ENCODE data around the gene GNGT2.

The GNGT2 gene

DNA sequence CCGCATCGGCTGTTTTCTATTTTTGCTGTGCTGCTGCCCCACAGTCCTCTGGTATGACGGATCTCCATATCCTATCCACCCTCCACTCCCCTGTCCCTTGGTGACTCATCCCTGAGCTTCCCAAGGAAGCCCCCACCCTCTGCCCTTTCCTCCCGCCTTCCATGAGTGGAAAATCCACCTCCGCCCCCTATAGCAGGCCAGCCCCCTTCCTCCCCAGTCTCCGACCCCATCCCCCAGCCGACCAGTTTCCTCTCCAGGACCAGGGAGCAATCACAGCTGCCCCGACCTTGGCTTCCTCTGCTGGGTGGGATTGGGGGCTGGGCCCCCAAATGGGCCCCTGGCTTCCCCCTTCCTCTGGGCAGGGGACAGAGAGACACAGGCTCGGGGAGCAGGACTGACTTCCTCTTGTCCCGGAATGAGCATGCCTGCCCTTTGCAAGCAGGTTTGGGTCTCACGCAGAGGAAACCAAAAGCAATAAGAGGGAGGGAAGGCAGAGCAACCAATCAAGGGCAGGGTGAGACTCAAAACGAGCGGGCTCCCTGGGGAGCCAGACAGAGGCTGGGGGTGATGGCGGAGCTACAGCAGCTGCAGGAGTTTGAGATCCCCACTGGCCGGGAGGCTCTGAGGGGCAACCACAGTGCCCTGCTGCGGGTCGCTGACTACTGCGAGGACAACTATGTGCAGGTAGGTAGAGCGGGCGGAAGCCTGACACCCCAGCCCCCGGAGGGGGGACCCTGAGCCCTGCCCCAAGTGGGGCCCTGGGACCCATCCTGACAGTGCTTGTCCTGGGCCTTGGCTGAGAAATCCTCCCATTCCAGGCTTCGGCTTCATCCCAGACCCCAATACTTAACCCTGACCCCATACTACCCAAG lies at the start of gene GNGT2, which contains the start of gene ABI3:
GNGT2 (minus strand) TSS at position 417 of the 872 bp plus-strand sequence. CDS start 3,152 bp downstream, outside the sequence.
ABI3 (plus strand) TSS at position 550 of the 872 bp plus-strand sequence; CDS start at position 568, 18 bp downstream.
- DNase-seq (ENCODE audit: low read depth, low spot score), result peak; percentile 48

DNA sequence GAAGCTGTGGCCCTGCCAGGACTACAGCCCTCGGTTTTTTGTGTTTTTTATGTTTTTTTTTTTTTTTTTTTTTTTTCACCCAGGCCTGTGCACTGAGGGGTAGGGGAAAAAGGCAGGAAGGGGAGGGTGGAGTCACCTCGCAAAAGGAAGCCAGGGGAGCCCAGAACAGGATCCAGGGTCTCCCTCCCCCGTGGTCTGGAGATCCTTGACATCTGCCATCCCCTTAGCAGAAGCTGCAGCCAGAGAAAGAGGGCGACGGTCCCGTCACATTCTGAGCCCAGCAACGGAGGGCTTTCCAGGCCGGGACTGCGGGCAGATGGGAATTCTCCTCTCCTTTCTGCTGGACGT lies 49.3 kb upstream of the GNGT2 start:
- DNase-seq (ENCODE audit: low read depth, low spot score), result no peak

DNA sequence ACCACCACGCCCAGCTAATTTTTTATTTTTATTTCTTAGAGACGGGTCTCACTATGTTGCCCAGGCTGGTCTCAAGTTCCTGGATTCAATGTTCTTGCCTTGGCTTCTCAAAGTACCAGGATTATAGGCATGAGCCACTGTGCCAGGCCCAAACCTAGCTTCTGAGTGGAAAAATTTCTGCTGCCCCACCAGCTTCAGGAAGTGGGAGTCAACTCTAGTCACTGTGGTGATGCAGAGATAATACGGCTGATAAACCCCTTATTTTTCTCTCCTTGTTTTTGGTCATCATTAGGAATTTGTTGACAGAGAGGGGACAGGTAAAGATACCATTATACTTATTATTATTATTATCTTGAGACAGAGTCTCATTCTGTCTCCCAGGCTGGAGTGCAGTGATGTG lies 48.0 kb upstream of the GNGT2 start:
- no peak for DNase-seq (ENCODE audit: low read depth, low spot score)

DNA sequence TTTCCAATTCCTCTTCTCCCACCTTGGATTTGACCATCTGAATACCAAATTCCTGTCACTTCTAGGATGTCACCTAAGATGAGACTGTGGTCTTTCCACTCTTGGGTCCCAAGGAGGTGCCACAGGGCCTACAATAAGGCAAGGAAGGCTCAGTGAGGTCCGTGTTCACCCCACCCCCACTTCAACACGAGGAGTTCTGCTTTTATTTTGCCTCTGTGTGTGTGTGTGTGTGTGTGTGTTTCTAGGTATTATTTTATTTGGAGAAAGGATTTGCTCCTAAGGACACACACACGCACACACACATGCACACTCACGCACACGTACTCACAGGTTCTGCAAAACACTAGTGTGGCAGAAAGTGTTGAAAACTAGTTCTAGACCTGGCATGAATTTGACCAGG lies 44.8 kb upstream of the GNGT2 start:
- no peak for DNase-seq (ENCODE audit: low read depth, low spot score)

DNA sequence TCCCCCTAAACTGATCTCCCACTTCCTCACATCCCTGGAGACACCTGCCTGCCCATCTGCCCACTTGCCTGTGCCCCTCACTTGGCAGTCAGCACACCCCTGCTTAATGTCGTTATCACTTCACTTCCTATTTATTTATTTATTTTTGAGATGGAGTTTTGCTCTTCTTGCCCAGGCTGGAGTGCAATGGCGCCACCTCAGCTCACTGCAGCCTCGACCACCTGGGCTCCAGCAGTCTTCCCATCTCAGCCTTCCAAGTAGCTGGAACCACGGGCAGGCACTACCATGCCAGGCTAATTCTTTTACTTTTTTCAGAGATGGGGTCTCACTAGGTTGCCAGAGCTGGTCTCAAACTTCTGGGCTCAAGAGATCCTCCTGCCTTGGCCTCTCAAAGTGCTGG lies 43.7 kb upstream of the GNGT2 start:
- no peak for DNase-seq (ENCODE audit: low read depth, low spot score)

DNA sequence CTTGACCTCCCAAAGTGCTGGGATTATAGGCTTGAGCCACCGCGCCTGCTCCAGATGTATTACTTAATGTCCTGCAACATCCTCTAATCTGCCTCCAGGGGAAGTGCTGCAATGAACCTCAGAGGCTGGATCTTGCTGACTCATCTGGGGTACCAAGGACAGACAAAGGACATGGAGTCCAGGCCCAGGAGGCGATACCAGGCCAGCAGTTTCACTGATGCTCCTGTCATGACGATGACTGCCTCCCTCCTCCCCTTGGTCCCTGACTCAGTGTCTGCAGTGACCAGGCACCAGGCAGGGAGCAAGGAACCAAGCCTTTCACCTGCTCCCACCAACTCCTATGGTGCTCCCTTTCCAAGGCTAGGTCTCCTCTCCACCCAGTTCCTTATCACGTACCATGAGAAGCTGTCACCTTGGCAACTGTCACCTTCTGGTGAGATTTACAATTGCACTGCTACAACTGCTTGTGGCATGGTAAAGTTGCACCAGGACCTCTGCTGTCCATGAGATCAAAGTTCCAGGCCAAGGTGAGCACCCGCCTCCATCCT lies 41.8 kb upstream of the GNGT2 start:
- DNase-seq (ENCODE audit: low read depth, low spot score), result no peak

DNA sequence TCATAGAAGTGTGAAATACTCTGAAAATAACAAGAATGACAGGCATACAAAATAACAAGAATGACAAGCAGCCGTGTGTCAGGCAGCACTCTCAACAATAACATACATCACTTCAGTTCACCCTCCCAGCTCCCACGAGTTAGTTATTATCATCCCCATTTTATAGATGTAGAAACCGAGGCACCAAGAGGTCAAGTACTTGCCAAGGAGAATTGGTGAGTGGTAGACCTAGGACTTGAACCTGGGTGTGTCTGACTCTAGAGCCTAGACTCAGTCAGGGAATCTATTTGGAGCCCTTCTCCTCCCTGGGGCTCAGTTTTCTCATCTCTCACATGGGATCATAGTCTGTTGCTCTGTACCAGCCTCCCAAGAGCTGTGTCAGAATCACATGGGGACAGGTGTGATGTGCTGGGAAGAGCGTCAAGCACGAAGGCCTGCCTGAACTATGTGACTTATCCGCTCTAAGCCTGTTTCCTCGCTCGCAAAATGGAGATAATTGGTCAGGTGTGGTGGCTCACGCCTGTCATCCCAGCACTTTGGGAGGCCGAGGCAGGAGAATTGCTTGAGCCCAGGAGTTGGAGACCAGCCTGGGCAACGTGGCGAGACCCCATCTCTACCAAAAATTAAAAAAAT lies 39.6 kb upstream of the GNGT2 start:
- DNase-seq (ENCODE audit: low read depth, low spot score), result no peak

DNA sequence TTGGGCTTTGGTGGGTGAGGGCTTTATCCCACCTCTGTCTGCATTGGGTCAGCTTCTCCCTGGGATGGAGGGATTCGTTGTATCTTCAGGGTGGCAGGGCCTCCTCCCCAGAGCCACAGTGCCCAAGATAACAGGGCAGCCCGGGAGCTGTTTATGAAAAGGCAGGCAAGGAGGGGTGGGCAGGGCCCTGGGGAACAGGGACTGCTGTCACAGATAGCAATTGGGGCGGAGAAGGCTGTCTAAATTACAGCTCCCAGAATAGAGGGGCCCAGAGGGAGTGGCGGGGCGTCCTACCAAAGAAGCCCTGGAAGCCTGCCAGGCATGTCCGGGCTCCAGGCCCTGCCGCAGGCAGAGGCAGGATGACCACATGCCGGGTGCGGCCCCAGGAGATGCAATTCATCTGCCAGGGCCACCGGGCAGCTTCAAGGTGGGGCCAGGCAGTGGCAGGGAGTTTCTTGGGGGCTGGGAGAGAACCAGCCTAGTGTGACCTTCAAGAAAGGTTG lies 39.0 kb upstream of the GNGT2 start:
- no peak for DNase-seq (ENCODE audit: low read depth, low spot score)

DNA sequence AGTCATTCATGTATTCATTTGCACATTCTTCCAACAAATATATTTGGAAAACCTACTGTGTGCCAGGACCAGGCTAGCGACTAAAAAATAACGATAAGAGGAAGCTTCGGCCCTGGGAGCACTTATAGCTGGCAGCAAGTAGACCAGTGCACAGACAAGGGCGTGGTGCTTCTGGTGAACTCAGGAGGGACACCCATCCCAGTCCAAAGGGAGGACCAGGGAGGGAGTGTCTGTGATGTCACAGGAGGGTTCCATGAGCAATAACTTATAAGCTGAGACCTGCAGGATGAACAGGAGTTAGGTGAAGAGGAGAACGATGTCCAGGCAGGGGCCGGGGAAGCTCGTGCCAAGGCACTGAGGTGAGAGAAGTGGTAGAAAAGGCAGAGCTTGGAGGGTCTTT lies 37.6 kb upstream of the GNGT2 start:
- no peak for DNase-seq (ENCODE audit: low read depth, low spot score)

DNA sequence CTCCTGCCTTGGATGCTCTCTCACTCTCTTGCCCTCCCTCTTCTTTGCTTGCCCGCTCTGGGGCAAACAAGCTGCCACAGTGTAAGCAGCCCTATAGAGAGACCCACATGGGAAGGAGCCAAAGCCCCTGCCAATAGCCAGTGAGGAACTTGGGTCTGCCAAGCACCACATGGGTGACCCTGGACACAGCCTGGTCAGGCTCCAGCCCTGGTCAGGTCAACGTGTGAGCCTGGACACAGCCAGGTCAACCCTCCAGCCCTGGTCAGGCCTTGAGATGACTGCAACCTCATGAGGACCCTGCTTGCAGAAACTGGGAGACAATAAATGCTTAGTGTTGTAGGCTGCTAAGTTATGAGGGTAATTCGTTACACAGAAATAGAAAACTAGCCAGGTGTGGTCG lies 34.5 kb upstream of the GNGT2 start:
- DNase-seq (ENCODE audit: low read depth, low spot score), result no peak

DNA sequence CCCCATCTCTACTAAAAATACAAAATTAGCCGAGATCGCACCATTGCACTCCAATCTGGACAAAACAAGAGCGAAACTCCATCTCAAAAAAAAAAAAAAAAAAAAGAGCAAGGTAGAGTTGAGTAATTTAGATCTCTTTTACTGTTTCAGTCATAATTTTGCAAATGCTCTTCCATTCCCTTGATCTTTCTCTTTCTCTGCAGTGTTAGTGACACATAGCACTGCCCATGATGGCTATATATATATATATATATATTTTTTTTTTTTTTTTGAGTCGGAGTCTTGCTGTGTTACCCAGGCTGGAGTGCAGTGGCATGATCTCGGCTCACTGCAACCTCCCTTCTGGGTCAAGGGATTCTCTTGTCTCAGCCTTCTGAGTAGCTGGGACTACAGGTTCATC lies 32.4 kb upstream of the GNGT2 start:
- DNase-seq (ENCODE audit: low read depth, low spot score), result no peak

DNA sequence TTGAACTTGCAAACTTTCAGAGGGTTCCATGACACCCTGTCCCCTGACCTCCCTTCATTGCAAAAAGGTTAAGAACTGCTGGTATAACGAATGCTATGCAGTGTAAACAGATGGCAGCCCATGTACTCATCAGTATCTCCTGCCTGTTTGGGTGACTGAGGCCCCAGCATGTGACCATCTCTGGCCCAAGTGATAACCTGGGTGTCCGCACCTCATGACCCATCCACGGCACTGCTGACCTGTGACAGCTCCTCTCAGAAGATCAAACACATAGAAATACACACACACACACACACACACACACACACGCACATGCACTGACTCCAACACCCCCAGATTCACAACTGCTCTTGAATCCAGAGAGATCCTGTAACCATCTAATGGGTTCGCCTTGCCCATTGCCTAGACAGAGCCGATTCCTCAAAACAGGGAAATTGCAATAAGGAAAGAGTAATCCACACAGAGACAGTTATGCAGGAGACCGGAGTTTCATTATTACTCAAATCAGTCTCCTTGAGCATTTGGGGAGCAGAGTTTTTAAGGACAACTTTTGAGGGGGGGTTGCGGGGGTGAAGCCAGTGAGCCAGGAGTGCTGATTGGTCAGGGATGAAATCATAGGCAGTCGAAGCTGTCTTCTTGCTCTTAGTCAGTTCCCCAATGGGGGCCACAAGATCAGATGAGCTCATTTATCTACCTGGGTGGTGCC lies 31.5 kb upstream of the GNGT2 start:
- DNase-seq (ENCODE audit: low read depth, low spot score), result no peak

DNA sequence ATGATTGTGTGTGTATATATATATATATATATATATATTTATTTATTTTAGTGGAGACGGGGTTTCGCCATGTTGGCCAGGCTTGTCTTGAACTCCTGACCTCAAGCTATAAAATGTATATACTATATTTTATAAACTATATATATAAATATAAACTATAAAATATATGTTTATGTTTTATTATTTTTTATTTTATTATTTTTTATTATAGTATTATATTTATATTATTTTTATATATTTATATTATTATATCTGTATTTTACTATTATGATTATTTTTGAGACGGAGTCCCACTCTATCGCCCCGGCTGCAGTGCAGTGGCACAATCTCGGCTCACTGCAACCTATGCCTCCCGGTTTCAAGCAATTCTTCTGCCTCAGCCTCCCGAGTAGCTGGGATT lies 30.7 kb upstream of the GNGT2 start:
- DNase-seq (ENCODE audit: low read depth, low spot score), result no peak

DNA sequence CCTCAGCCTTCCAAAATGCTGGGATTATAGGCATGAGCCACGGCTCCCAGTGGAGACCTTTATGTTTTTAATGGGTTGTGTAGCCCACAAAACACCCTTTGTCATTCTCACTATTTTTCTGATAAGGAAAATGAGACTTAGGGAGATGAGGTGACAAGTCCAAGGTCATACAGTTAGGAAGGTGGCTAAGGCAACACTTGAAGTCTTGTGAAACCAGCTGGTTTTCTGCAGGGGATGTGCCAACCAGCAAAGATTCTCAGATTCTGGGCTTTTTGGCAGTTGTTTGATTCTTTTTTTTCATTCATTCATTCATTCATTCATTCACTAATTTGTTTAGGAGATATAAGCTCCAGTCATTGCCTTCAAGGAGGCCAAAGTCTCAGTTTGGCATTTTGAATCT lies 30.2 kb upstream of the GNGT2 start:
- DNase-seq (ENCODE audit: low read depth, low spot score), result no peak

DNA sequence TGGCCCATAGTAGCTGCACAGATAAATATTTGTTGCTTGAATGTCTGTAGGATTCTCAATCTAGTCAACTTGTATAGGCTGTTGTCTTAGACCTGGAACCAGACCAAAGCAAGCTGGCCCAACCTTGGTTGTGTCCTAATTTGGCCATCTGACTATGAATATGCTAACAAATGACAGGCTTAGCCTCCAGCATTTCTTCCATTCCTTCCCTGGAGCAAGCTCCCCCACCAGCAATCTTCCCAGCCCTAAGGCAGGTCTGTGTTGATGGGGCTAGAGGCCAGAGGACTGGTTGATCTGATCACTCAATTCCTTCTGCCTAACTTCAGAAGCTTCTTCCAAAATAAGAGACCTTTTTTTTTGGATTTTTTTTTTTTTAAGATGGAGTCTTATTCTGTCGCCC lies 29.6 kb upstream of the GNGT2 start:
- no peak for DNase-seq (ENCODE audit: low read depth, low spot score)

DNA sequence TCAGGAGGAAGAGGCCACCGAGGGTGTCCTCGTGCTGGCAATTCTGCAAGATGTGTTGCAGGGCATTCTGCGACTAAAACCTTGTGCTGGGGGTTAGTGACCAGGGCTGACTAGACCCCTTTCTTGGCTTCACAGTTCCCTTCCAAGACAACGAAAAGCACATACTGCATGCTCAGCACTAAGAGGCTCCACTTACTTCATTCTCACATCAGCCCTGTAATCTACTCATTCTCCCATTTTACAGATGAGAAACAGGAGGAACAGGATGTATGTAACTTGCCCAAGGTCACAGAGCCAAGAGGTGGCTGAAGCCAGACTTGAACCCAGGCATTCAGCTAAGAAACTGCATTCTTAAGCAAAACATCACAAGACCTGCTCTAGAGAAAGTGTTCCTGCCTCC lies 25.5 kb upstream of the GNGT2 start:
- no peak for DNase-seq (ENCODE audit: low read depth, low spot score)

DNA sequence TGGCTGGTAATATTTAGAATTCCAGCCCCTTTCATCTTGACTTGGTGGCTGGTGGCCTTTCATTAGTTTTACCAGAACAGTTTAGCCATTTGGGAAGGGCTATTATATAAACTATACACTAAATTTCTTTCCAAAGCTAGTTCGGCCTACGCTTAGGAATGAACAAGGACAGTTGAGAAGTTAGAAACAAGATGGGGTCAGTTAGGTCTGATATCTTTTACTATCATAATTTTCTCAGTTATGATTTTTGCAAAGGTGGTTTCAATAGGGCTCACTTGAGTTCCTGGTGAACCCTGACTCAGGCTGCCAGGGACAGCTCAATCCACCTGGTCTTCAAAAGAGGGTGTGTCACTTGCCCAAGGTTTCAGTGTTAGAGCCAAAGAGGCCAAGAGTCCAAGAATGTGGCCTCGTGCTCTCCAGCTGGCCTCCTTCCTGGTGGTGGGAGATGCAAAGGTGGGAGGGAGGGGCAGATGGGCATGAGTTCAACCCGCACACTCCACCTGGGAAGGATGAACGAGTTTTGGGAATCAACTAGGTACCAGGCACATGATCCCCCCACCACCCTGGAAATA lies 24.2 kb upstream of the GNGT2 start:
- DNase-seq (ENCODE audit: low read depth, low spot score), result no peak

DNA sequence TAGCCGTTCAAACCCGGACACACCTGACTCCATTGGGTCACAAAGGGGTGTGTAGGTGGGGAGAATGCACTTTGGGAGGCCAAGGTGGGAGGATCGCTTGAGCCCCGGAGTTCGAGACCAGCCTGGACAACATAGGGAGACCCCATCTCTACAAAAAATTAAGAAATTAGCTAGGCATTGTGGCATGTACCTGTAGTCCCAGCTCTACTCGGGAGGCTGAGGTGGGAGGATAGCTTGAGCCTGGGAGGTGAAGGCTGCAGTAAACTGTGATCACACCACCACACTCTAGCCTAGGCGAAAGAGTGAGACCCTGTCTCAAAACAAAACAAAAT lies 21.2 kb upstream of the GNGT2 start:
- DNase-seq (ENCODE audit: low read depth, low spot score), result no peak

DNA sequence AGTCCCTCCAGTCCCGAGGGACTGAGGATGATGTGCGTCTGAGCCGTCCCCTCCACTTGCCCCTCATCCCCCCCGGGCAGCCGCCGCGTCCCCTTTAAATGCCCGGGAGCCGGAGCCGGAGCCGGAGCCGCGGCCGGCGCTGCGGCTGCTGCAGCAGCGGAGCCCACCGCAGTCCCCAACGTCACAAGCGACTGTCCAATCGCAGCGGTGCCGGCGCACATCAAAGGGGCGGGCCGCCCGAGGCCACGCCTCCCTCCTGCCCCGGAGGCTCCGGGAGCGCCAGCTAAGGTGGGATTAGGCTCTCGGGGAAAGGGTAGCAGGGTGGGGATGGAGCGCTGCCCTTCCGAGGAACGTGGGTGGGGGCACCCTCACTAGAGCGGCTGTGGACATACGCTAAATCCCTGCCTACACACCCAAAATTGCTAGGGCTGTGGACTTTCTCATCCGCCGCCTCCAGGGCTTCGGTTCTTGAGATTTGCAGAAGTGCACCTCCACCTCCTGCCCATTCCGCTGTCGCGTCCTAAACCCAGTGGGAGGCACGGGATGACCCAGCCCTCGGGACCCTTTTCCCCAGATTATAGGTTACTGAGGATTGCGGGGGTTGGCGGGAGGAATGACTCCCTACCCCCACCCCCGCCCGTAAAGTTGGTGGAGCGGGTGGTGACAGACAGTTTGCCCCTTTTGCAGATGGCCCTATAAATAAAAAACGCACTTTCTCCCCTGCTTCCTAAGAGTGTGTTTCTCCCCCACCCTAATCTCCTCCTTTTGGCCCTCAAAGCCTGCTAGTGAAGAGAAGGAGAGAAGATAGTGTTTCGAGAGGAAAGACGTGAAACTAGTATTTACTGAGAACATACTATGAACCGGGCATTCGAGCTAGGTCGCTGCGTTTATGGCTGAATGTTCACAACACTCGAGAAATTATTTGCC lies 20.5 kb upstream of the GNGT2 start, which contains the start of gene PHOSPHO1:
PHOSPHO1 (minus strand) TSS at position 152 of the 927 bp plus-strand sequence. CDS start 4,096 bp downstream, outside the sequence.
- DNase-seq (ENCODE audit: low read depth, low spot score), result peak; percentile 74

DNA sequence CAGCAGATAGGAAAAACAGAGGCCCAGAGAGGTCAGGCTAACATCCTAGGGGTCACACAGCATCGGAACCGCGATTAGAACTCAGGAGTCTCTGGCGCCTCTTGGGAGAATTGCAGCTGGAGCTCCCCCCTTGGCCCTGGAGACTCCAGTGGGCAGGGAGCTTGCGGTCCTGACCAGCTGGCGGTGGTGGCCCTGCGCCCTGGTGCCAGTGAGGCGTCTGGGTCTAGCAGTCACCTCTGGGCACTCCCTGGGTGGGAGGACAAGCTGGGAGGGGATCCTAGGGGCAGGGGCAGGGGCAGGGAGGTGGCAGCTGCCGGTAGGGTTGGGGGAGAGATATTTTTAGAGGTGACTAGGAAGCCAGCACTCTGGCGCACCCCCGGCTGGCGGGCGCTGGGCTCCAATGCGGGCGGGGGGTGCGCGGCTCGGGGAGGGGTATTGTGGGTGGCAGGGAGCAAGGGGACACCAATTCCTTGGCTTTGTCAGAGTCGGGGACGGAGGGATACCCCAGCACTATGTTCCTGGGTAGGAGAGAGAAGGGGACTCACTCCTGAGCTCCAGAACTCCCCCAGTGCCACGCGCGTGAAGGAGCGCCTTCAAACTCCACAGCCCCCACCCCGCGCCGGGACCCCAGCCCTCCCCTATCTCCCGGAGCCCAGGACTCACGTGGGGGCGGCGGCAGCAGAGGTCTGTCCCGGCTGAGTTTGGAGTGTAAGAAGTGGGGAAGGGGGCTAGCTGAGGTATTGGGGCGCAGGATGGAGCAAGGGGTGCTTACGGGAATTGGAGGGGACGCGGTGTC lies 19.6 kb upstream of the GNGT2 start:
- no peak for DNase-seq (ENCODE audit: low read depth, low spot score)

All from activated naive CD8-positive, alpha-beta T cell treated with anti-CD3 and anti-CD28 coated beads, Interleukin-2, amount 50 U/mL, for 16 hours (primary cell).